Muscle of leg (tissue), 11 donors: Measurements from ENCODE around the gene ARL8B. TPM values are rescaled to one million over a fixed set of nuclear protein-coding genes. Genes with fewer than 3 reads are reported as not detected.
"Not testable (repeated sequence)": the region's sequence is repeated elsewhere in the genome, so short reads cannot be mapped to it uniquely, and the experiment has no call there.

Experiments used
- DNase-seq: peaks from one replicate; pipeline ENCODE4 v3.0.0; 2013
- H3K27ac ChIP-seq: one replicate; pipeline ENCODE4 v1.5.1; 2013; ENCODE audit warnings: mild to moderate bottlenecking, low read length, control low read depth
- H3K27me3 ChIP-seq: one replicate; pipeline ENCODE4 v1.6.1; 2013; ENCODE audit warnings: low read length; ENCODE audit not compliant: control insufficient read depth, insufficient read depth
- H3K36me3 ChIP-seq: one replicate; pipeline ENCODE4 v1.6.1; 2013; ENCODE audit warnings: low read length; ENCODE audit not compliant: control insufficient read depth, insufficient read depth
- H3K4me1 ChIP-seq: one replicate; pipeline ENCODE4 v1.6.1; 2013; ENCODE audit warnings: low read length; ENCODE audit not compliant: control insufficient read depth, insufficient read depth
- H3K4me3 ChIP-seq: one replicate; pipeline ENCODE4 v1.5.1; 2013; ENCODE audit warnings: low read length, control low read depth
- H3K9me3 ChIP-seq: replicated peaks from 2 replicates; pipeline ENCODE4 v1.6.1; 2013; ENCODE audit warnings: low read depth, low read length; ENCODE audit not compliant: control insufficient read depth
- WGBS: methylation state at CpG from one replicate; pipeline ENCODE4 v1.1.5; 2013; ENCODE audit warnings: missing lambda C conversion rate; ENCODE audit not compliant: insufficient coverage; 5-methylcytosine and 5-hydroxymethylcytosine counted together
- polyA plus RNA-seq, 8 donors: library from polyadenylated mRNA; unstranded; fragments of 120-200 nt; gene quantifications; one replicate each; pipeline versions ENCODE4 v1.2.1 to v1.2.3, GENCODE V29; 2013; ENCODE audit warnings: inconsistent platforms in 1 of 8, low replicate concordance in 1 of 8; ENCODE audit not compliant: insufficient read length in 8 of 8, insufficient read depth in 1 of 8
- total RNA-seq: library from RNA; stranded (reverse); fragments of 120-200 nt; gene quantifications from one replicate; pipeline ENCODE4 v1.2.4, GENCODE V29; 2013

Gene ARL8B
- total and polyA plus RNA-seq, 9 donors: 26.7 to 48.5 (median 41.0) TPM

DNA sequence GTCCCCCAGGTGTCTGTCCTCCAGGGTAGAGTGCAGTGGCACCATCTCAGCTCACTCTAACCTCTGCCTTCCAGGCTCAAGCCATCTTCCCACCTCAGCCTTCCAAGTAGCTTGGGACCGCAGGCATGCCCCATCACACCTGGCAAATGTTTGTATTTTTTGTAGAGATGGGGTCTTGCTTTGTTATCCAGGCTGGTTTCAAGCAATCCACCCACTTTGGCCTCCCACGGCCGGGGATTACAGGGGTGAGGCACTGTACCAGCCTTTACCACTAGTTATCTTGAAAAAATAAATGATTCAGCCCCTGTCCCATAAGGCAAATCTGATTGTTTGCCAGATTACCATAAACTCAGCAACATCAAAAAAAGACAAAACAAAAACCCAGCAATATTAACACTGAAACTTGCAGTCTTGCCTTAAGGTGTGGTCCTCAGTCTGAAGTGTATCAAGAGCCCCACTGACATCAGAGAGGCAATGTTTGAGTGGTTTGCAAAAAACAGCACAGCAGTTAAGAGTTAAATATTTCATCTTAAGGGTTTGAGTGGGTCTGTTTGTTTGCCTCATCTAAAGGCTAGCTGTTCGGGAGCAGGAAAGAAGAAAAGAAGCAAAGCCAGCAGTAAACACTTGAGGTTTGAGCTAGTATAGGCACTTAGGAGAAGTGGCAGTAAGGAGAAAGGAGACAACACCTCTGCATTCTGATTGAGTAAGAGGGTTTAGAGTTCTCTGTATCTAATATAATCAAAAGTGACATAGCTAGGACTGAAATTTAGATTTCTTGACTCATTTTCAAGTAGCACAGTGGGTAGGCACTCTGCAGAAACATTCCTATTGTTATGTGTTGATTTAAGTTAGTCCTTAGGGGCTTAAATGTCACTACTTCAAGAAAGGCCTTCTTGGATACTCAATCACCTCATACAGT, 39.1 kb downstream of the ARL8B start:
- Histone ChIP-seq H3K9me3 (no peaks in the 10 kb centered on the region), H3K4me1 (no peaks in the 10 kb centered on the region), H3K27me3 (no peaks in the 10 kb centered on the region), H3K4me3 (no peak overlapping the region), H3K27ac (no peak overlapping the region), H3K36me3 (no peaks in the 10 kb centered on the region)
- 25% methylated on average over 1 of the region's 4 CpGs for WGBS
- DNase-seq: no peak

GRCh38 chr3:5162102-5162501, 40.0 kb downstream of the ARL8B start:
- no peak overlapping the region for H3K27ac ChIP-seq

DNA sequence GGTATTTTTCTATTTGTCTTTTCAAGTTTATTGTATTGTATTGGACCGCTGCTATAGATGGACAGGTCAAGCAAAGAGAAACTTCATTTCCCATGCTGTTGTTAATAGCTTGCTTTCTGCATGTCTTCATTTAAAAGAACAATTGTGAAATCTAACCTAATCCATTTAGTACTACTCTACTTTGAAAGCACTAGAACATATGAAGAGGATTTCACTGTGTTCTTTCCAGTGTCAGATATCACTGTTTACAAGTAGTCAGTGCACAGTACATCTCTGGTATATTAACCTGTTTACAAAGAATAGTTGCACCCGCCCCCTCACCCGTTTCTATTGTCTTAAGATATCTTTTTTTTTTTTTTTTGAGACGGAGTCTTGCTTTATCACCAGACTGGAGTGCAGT, 43.6 kb downstream of the ARL8B start:
- H3K4me1 ChIP-seq: no peaks in the 10 kb centered on the region
- H3K9me3 ChIP-seq: no peaks in the 10 kb centered on the region
- H3K4me3 ChIP-seq: no peak overlapping the region
- peaks cover 2% of the 10 kb centered on the region for H3K36me3 ChIP-seq
- WGBS: no CpG with 5 or more reads among the region's 4 CpGs
- H3K27me3 ChIP-seq: no peaks in the 10 kb centered on the region
- no peak overlapping the region for H3K27ac ChIP-seq
- no peak for DNase-seq

More at GRCh38 chr3:5162102-5162501, 40.0 kb downstream of the ARL8B start:
- DNase-seq: no peak
- no peaks in the 10 kb centered on the region for H3K36me3 ChIP-seq
- no peaks in the 10 kb centered on the region for H3K9me3 ChIP-seq
- WGBS: 100% methylated on average over 1 of the region's 1 CpG
- no peak overlapping the region for H3K4me3 ChIP-seq
- H3K27me3 ChIP-seq: no peaks in the 10 kb centered on the region
- no peaks in the 10 kb centered on the region for H3K4me1 ChIP-seq

DNA sequence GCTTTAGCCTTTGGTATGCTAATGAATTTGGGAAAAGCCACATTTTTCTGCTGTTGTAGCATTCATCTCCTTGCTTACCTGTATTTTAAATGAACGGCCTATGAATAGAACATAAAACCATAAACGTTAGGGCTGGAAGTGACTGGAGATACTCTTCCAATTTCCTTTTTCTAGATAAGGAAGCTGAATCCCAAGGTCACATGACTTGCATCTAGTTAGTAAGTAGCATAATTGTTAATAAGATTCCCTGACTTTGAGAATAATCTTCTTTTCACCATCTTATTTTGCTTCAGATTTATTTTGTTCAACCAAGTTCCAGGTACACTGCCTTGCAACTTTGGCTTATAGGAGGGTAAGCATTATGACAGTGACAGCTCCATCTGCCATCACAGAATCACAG, 44.8 kb downstream of the ARL8B start:
- Histone ChIP-seq H3K4me3 (no peak overlapping the region), H3K4me1 (no peaks in the 10 kb centered on the region), H3K27ac (no peak overlapping the region), H3K36me3 (peaks cover 13% of the 10 kb centered on the region), H3K9me3 (no peaks in the 10 kb centered on the region), H3K27me3 (no peaks in the 10 kb centered on the region)
- WGBS: no CpG with 5 or more reads among the region's 2 CpGs
- no peak for DNase-seq

- Histone ChIP-seq H3K9me3 (no peaks in the 10 kb centered on the region), H3K4me3 (no peak overlapping the region), H3K36me3 (peaks cover 14% of the 10 kb centered on the region), H3K27me3 (no peaks in the 10 kb centered on the region), H3K4me1 (no peaks in the 10 kb centered on the region), H3K27ac (no peak overlapping the region)
- DNase-seq: no peak
- 100% methylated on average over 1 of the region's 4 CpGs for WGBS
These were observed 46.0 kb downstream of the ARL8B start for GRCh38 chr3:5168110-5168509.

DNA sequence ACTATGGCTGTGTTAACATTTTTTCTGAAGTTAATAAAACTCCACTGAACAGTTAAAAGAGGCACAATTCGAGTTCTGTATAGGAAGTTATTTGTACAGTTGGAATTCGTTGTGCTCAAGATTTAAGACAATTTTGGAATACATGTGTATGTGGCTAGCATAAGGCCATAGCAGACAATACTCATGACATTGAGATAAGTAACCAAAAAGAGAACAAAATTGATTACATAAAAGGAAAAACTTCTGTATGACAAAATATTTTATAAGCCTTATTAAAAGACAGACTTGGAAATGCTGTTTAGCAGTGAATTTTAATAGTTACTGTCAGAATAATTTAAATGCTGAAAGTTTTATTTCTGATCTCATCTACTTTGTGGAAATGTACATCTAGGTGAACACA, 47.7 kb downstream of the ARL8B start:
- H3K27me3 ChIP-seq: no peaks in the 10 kb centered on the region
- H3K4me3 ChIP-seq: no peak overlapping the region
- H3K27ac ChIP-seq: no peak overlapping the region
- no CpG with 5 or more reads among the region's 2 CpGs for WGBS
- no peak for DNase-seq
- H3K4me1 ChIP-seq: no peaks in the 10 kb centered on the region
- H3K36me3 ChIP-seq: peaks cover 18% of the 10 kb centered on the region
- H3K9me3 ChIP-seq: no peaks in the 10 kb centered on the region

- H3K36me3 ChIP-seq: peaks cover 22% of the 10 kb centered on the region
- H3K27ac ChIP-seq: no peak overlapping the region
- no CpG with 5 or more reads among the region's 5 CpGs for WGBS
- H3K4me3 ChIP-seq: no peak overlapping the region
- no peaks in the 10 kb centered on the region for H3K27me3 ChIP-seq
- H3K4me1 ChIP-seq: no peaks in the 10 kb centered on the region
- DNase-seq: no peak
- no peaks in the 10 kb centered on the region for H3K9me3 ChIP-seq
These were observed 48.9 kb downstream of the ARL8B start for GRCh38 chr3:5170975-5171374.

DNA sequence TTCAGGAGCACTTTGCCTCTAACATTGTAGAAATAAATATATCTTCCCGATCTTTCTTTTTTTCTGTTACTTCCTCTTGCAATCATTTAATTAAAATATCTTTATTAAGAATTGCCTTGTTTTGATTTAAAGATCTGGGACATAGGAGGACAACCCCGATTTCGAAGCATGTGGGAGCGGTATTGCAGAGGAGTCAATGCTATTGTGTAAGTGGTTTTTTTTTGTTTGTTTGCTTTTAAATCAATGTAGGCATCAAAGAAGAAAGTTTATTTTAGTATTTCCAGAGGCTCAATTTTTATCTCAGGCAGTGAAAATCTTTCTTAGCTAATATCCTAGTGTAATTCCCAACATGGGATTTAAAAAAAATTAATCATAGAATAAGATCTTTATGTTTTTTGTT, 49.9 kb downstream of the ARL8B start:
- Histone ChIP-seq H3K4me1 (no peaks in the 10 kb centered on the region), H3K27ac (no peak overlapping the region), H3K36me3 (peaks cover 22% of the 10 kb centered on the region), H3K27me3 (no peaks in the 10 kb centered on the region), H3K9me3 (no peaks in the 10 kb centered on the region), H3K4me3 (no peak overlapping the region)
- no CpG with 5 or more reads among the region's 4 CpGs for WGBS
- DNase-seq: no peak

- peaks cover 21% of the 10 kb centered on the region for H3K36me3 ChIP-seq
- not testable (repeated sequence) for H3K27ac ChIP-seq, H3K9me3 ChIP-seq, H3K4me1 ChIP-seq, H3K4me3 ChIP-seq, DNase-seq, H3K27me3 ChIP-seq
- WGBS: no CpG with 5 or more reads among the region's 2 CpGs
These were observed 56.9 kb downstream of the ARL8B start for GRCh38 chr3:5179036-5179435.

- no peak overlapping the region for H3K4me3 ChIP-seq
- H3K36me3 ChIP-seq: peaks cover 17% of the 10 kb centered on the region
- WGBS: 58% methylated on average over 1 of the region's 2 CpGs
- peak; percentile 45 for DNase-seq
- H3K27ac ChIP-seq: no peak overlapping the region
- no peaks in the 10 kb centered on the region for H3K4me1 ChIP-seq
- no peaks in the 10 kb centered on the region for H3K9me3 ChIP-seq
- no peaks in the 10 kb centered on the region for H3K27me3 ChIP-seq
These were observed 59.5 kb downstream of the ARL8B start for GRCh38 chr3:5181469-5182141.
